Endodermal cell (in vitro differentiated cells): ENCODE measurements around the gene PANK1. TPM values are rescaled to one million over a fixed set of nuclear protein-coding genes. Genes with fewer than 3 reads are reported as not detected.

ENCODE experiments used
- DNase-seq: peaks from one replicate; pipeline ENCODE4 v3.0.0-alpha.2; 2017
- H3K27ac ChIP-seq: 2 replicates; pipeline ENCODE4 v1.5.1; 2013; ENCODE audit warnings: mild to moderate bottlenecking, low read depth, low read length, moderate library complexity
- H3K27me3 ChIP-seq: 2 replicates; pipeline ENCODE4 v1.6.1; 2013; ENCODE audit warnings: mild to moderate bottlenecking, low read length, moderate library complexity; ENCODE audit not compliant: insufficient read depth, control insufficient read depth, poor library complexity, severe bottlenecking
- H3K36me3 ChIP-seq: 2 replicates; pipeline ENCODE4 v1.7.0; 2013; ENCODE audit warnings: mild to moderate bottlenecking, low read length, moderate library complexity; ENCODE audit not compliant: control insufficient read depth, insufficient read depth
- H3K4me1 ChIP-seq: one replicate; pipeline ENCODE4 v1.7.0; 2013; ENCODE audit warnings: low read length; ENCODE audit not compliant: control insufficient read depth, insufficient read depth
- H3K4me3 ChIP-seq: 2 replicates; pipeline ENCODE4 v1.5.1; 2013; ENCODE audit warnings: mild to moderate bottlenecking, low read length, moderate library complexity
- H3K9ac ChIP-seq: 2 replicates; pipeline ENCODE4 v1.6.1; 2013; ENCODE audit warnings: mild to moderate bottlenecking, low read length, moderate library complexity; ENCODE audit not compliant: poor library complexity, severe bottlenecking; ENCODE audit errors: extremely low read depth
- H3K9me3 ChIP-seq: 2 replicates; pipeline ENCODE4 v1.6.1; 2013; ENCODE audit warnings: mild to moderate bottlenecking, low read length, moderate library complexity; ENCODE audit not compliant: control insufficient read depth
- H3K27ac Mint-ChIP-seq: 2 replicates; pipeline ENCODE4 v1.8.0; 2020; ENCODE audit warnings: mixed read lengths
- H3K27me3 Mint-ChIP-seq: 2 replicates; pipeline ENCODE4 v1.8.0; 2021; ENCODE audit warnings: mild to moderate bottlenecking, mixed read lengths; ENCODE audit not compliant: insufficient read depth
- H3K36me3 Mint-ChIP-seq: 2 replicates; pipeline ENCODE4 v1.8.0; 2020; ENCODE audit warnings: low read depth, mixed read lengths
- H3K4me1 Mint-ChIP-seq: 2 replicates; pipeline ENCODE4 v1.8.0; 2020; ENCODE audit warnings: mixed read lengths
- H3K4me3 Mint-ChIP-seq: 2 replicates; pipeline ENCODE4 v1.8.0; 2020; ENCODE audit warnings: mild to moderate bottlenecking, moderate library complexity, mixed read lengths
- H3K9me3 Mint-ChIP-seq: 2 replicates; pipeline ENCODE4 v1.8.0; 2020; ENCODE audit warnings: mild to moderate bottlenecking, mixed read lengths
- WGBS, 2 experiments: methylation state at CpG; one replicate each; pipeline versions ENCODE4 v1.1.5 to v1.1.7; 2013; ENCODE audit warnings: missing lambda C conversion rate in 2 of 2, mixed read lengths in 1 of 2; ENCODE audit not compliant: insufficient coverage in 1 of 2, insufficient read length in 1 of 2; 5-methylcytosine and 5-hydroxymethylcytosine counted together
- total RNA-seq, 2 donors: library from RNA; stranded (reverse); fragmentation: NEBNext Ultra II Directional in 1 of 2; extraction: Animal tissue kit (Norgen Biotek cat#: 25700) in 1 of 2; gene quantifications; 2 replicates in 1 of 2; 3 replicates in 1 of 2; pipeline ENCODE4 v1.2.1, GENCODE V29; 2021
- TF ChIP-seq, protein P1 (sequence below): fragments of 200-600 bp; sonication (generic); conservative IDR thresholded peaks from 2 replicates; pipeline ENCODE4 v1.5.0; 2021; ENCODE audit warnings: antibody characterized with exemption, mild to moderate bottlenecking

PANK1 gene
- total RNA-seq, 2 donors from 2014 or later: 23.4 to 28.8 TPM

DNA sequence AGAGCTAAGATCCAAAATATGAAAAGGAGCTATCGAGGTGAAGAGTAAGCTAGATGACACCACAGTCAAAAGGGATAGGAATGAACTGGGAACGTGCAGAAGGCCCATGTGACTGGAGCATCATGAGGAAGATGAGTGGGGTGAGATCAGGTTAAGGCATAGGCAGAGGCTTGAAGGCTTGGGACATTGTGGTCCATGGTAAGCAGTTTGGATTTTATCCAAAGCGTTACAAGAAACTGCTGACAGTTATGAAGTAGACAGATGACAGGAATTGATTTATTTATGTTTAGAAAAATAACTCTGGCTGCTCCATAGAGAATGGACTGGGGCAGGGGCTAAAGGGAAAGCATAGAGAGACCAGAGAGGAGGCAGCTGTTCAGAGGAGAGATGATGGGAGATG is 18.1 kb upstream of the PANK1 start:
- H3K4me3 ChIP-seq: no peak overlapping the region
- no peak for DNase-seq
- 88 to 90% methylated on average over 3 of the region's 3 CpGs for WGBS, 2 experiments
- H3K36me3 ChIP-seq: no peaks in the 10 kb centered on the region
- no peaks in the 10 kb centered on the region for H3K27me3 ChIP-seq
- TF ChIP-seq, protein P1, sequence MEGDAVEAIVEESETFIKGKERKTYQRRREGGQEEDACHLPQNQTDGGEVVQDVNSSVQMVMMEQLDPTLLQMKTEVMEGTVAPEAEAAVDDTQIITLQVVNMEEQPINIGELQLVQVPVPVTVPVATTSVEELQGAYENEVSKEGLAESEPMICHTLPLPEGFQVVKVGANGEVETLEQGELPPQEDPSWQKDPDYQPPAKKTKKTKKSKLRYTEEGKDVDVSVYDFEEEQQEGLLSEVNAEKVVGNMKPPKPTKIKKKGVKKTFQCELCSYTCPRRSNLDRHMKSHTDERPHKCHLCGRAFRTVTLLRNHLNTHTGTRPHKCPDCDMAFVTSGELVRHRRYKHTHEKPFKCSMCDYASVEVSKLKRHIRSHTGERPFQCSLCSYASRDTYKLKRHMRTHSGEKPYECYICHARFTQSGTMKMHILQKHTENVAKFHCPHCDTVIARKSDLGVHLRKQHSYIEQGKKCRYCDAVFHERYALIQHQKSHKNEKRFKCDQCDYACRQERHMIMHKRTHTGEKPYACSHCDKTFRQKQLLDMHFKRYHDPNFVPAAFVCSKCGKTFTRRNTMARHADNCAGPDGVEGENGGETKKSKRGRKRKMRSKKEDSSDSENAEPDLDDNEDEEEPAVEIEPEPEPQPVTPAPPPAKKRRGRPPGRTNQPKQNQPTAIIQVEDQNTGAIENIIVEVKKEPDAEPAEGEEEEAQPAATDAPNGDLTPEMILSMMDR: no peak
- H3K4me1 ChIP-seq: peaks cover 7% of the 10 kb centered on the region
- no peaks in the 10 kb centered on the region for H3K9me3 Mint-ChIP-seq
- no peak overlapping the region for H3K27ac ChIP-seq
- H3K9me3 ChIP-seq: no peaks in the 10 kb centered on the region
- H3K9ac ChIP-seq: no peak overlapping the region
- no peak overlapping the region for H3K27ac Mint-ChIP-seq
- H3K27me3 Mint-ChIP-seq: no peaks in the 10 kb centered on the region
- no peaks in the 10 kb centered on the region for H3K36me3 Mint-ChIP-seq
- H3K4me1 Mint-ChIP-seq: peaks cover 3% of the 10 kb centered on the region
- H3K4me3 Mint-ChIP-seq: no peak overlapping the region

DNA sequence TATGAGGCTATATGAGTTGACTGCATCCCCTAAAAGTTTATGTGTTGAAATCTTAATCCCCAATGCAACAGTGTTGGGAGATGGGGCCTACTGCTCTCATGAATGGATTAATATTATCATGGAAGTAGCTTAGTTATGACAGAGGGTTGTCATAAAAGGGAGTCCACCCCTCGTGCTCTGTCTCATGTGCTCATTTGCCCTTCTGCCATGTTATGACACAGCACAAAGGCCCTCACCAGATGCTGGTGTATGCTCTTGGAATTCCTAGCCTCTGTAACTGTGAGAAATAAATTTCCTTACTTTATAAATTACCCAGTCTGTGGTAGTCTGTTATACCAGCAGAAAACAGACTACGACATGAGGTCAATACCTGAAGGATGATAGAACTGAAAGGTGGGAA is 17.6 kb upstream of the PANK1 start:
- no peaks in the 10 kb centered on the region for H3K9me3 Mint-ChIP-seq
- 71 to 96% methylated on average over 1 to 2 of the region's 2 CpGs for WGBS, 2 experiments
- no peak overlapping the region for H3K4me3 Mint-ChIP-seq
- no peaks in the 10 kb centered on the region for H3K36me3 Mint-ChIP-seq
- TF ChIP-seq, protein P1: no peak
- Histone ChIP-seq H3K4me1 (peaks cover 7% of the 10 kb centered on the region), H3K36me3 (no peaks in the 10 kb centered on the region), H3K27ac (no peak overlapping the region), H3K27me3 (no peaks in the 10 kb centered on the region), H3K9me3 (no peaks in the 10 kb centered on the region), H3K9ac (no peak overlapping the region), H3K4me3 (no peak overlapping the region)
- no peaks in the 10 kb centered on the region for H3K27me3 Mint-ChIP-seq
- peaks cover 3% of the 10 kb centered on the region for H3K4me1 Mint-ChIP-seq
- H3K27ac Mint-ChIP-seq: no peak overlapping the region
- no peak for DNase-seq

DNA sequence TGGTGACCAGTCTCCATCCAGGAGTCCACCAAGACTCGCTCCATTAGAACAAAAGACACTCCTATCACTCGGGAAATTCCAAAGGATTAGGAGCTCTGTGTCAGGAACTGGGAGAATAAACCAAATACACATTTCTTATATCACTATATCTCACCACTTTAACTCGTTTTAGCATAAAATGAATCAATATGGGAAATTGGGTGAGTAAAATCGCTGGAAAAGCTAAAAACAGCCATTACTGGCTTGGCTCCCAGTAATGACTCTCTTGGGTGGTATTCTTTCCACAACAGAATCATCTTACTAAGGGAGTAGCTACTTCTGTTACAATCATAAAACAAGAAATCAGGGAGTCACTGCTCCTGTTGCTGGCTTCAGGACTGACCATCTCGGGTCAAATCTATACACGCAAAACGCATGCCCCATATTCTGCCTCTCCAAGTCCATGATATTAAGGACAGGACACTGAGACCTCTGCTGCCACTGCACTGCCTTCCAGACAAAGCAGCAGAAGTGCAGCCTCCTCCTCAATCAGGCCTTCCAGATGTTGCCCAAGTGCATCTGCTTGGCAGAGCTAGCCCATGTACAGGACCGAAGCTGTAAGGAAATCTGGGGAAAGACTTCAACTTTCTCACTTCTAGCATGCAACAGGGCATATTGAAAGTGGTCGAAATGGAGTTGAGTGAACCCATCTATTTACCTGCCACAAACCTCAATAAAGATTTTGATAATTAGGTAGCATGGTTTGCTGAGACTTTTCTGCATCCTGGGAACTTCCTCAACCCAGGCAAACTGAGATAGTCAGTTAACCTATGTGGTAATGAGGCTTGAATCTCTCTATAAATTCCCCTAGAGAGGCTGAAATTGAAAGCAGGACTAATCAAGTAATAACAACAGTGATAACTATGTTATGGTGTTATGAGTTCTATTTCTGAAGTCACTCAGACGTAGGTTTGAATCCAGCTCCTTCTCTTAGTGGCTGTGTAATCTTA is 14.4 kb upstream of the PANK1 start:
- TF ChIP-seq, protein P1: no peak
- H3K4me3 ChIP-seq: no peak overlapping the region
- H3K27ac ChIP-seq: no peak overlapping the region
- Mint-ChIP-seq H3K9me3 (peaks cover 13% of the 10 kb centered on the region), H3K4me3 (no peak overlapping the region), H3K27ac (no peak overlapping the region), H3K4me1 (peaks cover 3% of the 10 kb centered on the region), H3K36me3 (no peaks in the 10 kb centered on the region), H3K27me3 (no peaks in the 10 kb centered on the region)
- no peaks in the 10 kb centered on the region for H3K9me3 ChIP-seq
- no peak for DNase-seq
- H3K27me3 ChIP-seq: no peaks in the 10 kb centered on the region
- peaks cover 7% of the 10 kb centered on the region for H3K4me1 ChIP-seq
- 90 to 99% methylated on average over 8 to 10 of the region's 10 CpGs for WGBS, 2 experiments
- no peaks in the 10 kb centered on the region for H3K36me3 ChIP-seq
- no peak overlapping the region for H3K9ac ChIP-seq
